SK-N-MC (cell line): Measurements from ENCODE around the gene RGS4.

Experiments
- EZH2 ChIP-seq: fragments of 200-600 bp; sonication (generic); IDR thresholded peaks from one replicate; pipeline ENCODE4 v1.6.1; 2017; ENCODE audit warnings: antibody characterized with exemption
- FOXP2 ChIP-seq: optimal IDR thresholded peaks from 2 replicates; pipeline ENCODE3; 2011; ENCODE audit warnings: mild to moderate bottlenecking, moderate library complexity; ENCODE audit not compliant: insufficient read depth; ENCODE audit errors: extremely low read length, control extremely low read depth

DNA sequence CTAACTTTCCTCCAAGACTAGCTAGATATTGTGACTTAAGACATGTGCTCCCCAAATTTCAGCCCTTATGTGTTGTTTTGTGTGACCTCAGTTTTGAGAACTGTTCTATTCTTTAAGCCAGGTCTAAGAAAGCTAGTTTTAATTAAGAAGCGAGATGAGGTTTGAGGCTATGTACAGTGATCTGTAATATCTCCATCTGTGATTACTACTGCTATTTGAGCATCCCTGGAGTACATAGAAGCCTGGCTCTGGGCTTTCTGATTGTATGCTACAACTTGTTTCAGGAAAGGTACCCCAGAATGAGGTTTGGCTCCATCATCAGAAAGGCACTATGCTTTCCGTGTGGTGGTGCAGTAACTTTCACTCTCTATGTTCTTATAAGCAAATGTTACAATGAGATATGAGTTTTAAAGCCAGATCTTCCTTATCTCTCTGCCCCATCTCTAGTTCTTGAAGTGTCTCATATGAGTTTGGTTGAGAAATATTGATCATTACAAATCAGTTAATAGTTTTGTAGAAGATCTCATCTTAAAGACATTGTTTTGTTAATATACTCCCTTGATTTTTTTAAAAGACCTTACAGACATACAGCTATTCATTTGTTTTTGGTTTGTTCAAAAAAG lies 605 bp downstream of the RGS4 start:
- TF ChIP-seq EZH2 (no peak), FOXP2 (no peak)
